ENCODE results near the gene PSMA6. TPM values are rescaled to one million over a fixed set of nuclear protein-coding genes. Genes with fewer than 3 reads are reported as not detected.

PSMA6 gene
- total and polyA plus RNA-seq, 2 of the 13 experiments (the other 11 are each of a cell fraction or from before 2014, with no cell fraction given): 525 to 1,109 TPM

DNA sequence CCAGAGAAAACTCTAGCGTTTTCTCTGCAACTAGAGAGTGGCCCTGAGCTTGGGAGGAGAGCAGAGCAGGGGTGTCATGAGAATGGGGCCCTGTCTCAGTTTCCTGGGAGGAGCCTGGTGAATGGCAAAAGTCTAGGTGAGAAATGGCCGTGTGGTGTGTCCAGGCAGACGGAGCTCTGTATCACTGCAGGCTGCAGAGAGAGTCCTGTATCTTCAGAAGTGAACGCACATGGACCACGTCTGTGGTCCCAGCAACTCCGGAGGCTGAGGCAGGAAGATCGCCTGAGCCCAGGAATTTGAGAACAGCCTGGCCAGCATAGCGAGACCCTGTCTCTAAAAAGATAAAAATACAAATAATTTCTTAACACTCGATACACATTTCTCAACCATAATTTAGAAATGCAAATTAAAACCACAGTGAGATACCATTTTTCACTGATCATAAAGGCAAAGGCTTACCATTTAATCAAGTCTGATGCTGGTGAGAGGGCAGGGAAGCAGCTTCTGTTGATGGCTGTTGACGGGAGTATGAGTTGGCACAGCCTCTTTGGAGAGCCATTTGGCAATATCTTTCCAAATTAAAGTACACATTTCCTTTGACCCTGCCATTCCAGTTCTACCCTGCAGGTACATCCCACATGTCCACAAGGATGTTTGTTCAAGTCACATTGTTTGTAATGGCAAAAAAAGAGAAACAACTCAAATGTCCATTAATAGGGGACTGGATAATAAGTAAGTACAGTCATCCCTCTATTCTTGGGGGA lies 61.4 kb downstream of the PSMA6 start:
- H3K4me3 ChIP-seq (replicated peaks in 1 of 3; ENCODE audit: insufficient read depth in 1 of 3, low read depth in 2 of 3, low read length in 3 of 3): no peak overlapping the region
- WGBS (ENCODE audit: low lambda C conversion rate): 56% methylated on average over 10 of the region's 10 CpGs
- no peaks in the 10 kb centered on the region for H4K20me1 ChIP-seq (ENCODE audit: insufficient read depth, low read length)
- BruUV-seq (replicated peaks): no TSS peak
- in situ Hi-C loops (cut with HindIII; ENCODE audit: extremely low pct_ligation_motif_present, low pct_unique_long_range_greater_than_20kb) (no loop called here), intact Hi-C loops (cut with micrococcal nuclease; ENCODE audit: unreplicated experiment) (no loop called here)
- H3K9ac ChIP-seq (ENCODE audit: insufficient read depth, low read depth, low read length): no peak overlapping the region
- no peaks in the 10 kb centered on the region for H3K9me3 ChIP-seq (ENCODE audit: low read length)
- ChIA-PET POLR2A (interaction anchor here (0.7 to 3.0 kb wide), 6 partner anchors 12 to 61 kb away, joined by 3 to 15 read pairs (median 6); partner anchors contain the start of genes NFKBIA and PSMA6), CTCF (ENCODE audit: low intra/inter-chr PET ratio, low total read pairs) (no interaction called here)
- peaks cover 70% of the 10 kb centered on the region for H3K4me1 ChIP-seq (ENCODE audit: insufficient read depth, low read length)
- peak overlapping the region; percentile 24 for H2AFZ ChIP-seq (ENCODE audit: low read length)
- peak; percentile 52 for FAIRE-seq
- H3K36me3 ChIP-seq (replicated peaks in 1 of 2; ENCODE audit: control insufficient read depth in 1 of 2, insufficient read depth in 2 of 2, low read length in 2 of 2): no peaks in the 10 kb centered on the region
- H3K4me2 ChIP-seq (ENCODE audit: low read depth, low read length): peak overlapping the region; percentile 5; the same call in 1 of the 2 replicates
- peak; percentile 49 for ATAC-seq
- H3K79me2 ChIP-seq (ENCODE audit: insufficient read depth, low read length): no peaks in the 10 kb centered on the region
- no peaks in the 10 kb centered on the region for H3K27me3 ChIP-seq (ENCODE audit: control insufficient read depth in 1 of 2, insufficient read depth in 2 of 2, low read length in 2 of 2)
- DNase-seq (ENCODE audit: low spot score): peak; percentile 89
- no peak overlapping the region for H3K27ac ChIP-seq (ENCODE audit: extremely low read length, insufficient read depth, low read length)
- TF ChIP-seq HNF4A (CRISPR knock-in tag; IDR thresholded peaks at IDR 0.05) (peak; percentile 70), SNRNP70 (IDR thresholded peaks at IDR 0.05; ENCODE audit: low read depth, low read length) (no peak), ZNF275 (CRISPR knock-in tag; IDR thresholded peaks at IDR 0.05; ENCODE audit: borderline replicate concordance) (no peak), ZNF547 (CRISPR knock-in tag; IDR thresholded peaks at IDR 0.05) (peak; percentile 74; the same call in 1 of the 2 replicates), PPARG (CRISPR knock-in tag; conservative IDR thresholded peaks at IDR 0.05) (no peak; the same call in 1 of the 2 replicates), SP2 (CRISPR knock-in tag; IDR thresholded peaks at IDR 0.05) (no peak), KDM5A (IDR thresholded peaks at IDR 0.05; ENCODE audit: borderline replicate concordance, low read length) (no peak), ETV5 (CRISPR knock-in tag; IDR thresholded peaks at IDR 0.05; ENCODE audit: borderline replicate concordance) (peak; percentile 76; the same call in 1 of the 2 replicates), TEAD2 (CRISPR knock-in tag; IDR thresholded peaks at IDR 0.05) (no peak), ZFP82 (CRISPR knock-in tag; IDR thresholded peaks at IDR 0.05; ENCODE audit: borderline replicate concordance) (no peak), PAWR (CRISPR knock-in tag; IDR thresholded peaks at IDR 0.05; ENCODE audit: borderline replicate concordance) (no peak), HOMEZ (CRISPR knock-in tag; IDR thresholded peaks at IDR 0.05; ENCODE audit: low read depth) (peak; percentile 51; the same call in 1 of the 2 replicates)
- TF ChIP-seq, protein P1, sequence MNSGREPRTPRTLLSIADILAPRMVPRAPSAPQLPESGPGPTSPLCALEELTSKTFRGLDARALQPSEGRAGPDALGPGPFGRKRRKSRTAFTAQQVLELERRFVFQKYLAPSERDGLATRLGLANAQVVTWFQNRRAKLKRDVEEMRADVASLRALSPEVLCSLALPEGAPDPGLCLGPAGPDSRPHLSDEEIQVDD (CRISPR knock-in tag; IDR thresholded peaks at IDR 0.05; ENCODE audit: borderline replicate concordance): no peak
- TF ChIP-seq, protein P2, sequence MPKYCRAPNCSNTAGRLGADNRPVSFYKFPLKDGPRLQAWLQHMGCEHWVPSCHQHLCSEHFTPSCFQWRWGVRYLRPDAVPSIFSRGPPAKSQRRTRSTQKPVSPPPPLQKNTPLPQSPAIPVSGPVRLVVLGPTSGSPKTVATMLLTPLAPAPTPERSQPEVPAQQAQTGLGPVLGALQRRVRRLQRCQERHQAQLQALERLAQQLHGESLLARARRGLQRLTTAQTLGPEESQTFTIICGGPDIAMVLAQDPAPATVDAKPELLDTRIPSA (CRISPR knock-in tag; IDR thresholded peaks at IDR 0.05; ENCODE audit: borderline replicate concordance): no peak
- TF ChIP-seq, protein P3, sequence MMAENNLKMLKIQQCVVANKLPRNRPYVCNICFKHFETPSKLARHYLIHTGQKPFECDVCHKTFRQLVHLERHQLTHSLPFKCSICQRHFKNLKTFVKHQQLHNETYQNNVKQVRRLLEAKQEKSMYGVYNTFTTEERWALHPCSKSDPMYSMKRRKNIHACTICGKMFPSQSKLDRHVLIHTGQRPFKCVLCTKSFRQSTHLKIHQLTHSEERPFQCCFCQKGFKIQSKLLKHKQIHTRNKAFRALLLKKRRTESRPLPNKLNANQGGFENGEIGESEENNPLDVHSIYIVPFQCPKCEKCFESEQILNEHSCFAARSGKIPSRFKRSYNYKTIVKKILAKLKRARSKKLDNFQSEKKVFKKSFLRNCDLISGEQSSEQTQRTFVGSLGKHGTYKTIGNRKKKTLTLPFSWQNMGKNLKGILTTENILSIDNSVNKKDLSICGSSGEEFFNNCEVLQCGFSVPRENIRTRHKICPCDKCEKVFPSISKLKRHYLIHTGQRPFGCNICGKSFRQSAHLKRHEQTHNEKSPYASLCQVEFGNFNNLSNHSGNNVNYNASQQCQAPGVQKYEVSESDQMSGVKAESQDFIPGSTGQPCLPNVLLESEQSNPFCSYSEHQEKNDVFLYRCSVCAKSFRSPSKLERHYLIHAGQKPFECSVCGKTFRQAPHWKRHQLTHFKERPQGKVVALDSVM (CRISPR knock-in tag; IDR thresholded peaks at IDR 0.05): no peak
- TF ChIP-seq, protein P4, sequence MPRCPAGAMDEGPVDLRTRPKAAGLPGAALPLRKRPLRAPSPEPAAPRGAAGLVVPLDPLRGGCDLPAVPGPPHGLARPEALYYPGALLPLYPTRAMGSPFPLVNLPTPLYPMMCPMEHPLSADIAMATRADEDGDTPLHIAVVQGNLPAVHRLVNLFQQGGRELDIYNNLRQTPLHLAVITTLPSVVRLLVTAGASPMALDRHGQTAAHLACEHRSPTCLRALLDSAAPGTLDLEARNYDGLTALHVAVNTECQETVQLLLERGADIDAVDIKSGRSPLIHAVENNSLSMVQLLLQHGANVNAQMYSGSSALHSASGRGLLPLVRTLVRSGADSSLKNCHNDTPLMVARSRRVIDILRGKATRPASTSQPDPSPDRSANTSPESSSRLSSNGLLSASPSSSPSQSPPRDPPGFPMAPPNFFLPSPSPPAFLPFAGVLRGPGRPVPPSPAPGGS (CRISPR knock-in tag; IDR thresholded peaks at IDR 0.05): peak; percentile 60; the same call in 1 of the 2 replicates
